Neural progenitor cell (in vitro differentiated cells): Measurements from ENCODE around the gene CCDC6.

ENCODE experiments used
- EZH2 ChIP-seq: fragments of 200-600 bp; sonication (generic); IDR thresholded peaks from 2 replicates; pipeline ENCODE4 v1.6.1; 2017; ENCODE audit warnings: antibody characterized with exemption, mild to moderate bottlenecking, moderate library complexity
- EZH2phosphoT487 ChIP-seq: fragments of 200-600 bp; sonication (generic); IDR thresholded peaks from 2 replicates; pipeline ENCODE4 v1.6.1; 2017; ENCODE audit warnings: antibody characterized with exemption
- TF ChIP-seq, protein P1 (sequence below): fragments of 200-600 bp; sonication (generic); IDR thresholded peaks from 2 replicates; pipeline ENCODE4 v1.5.1; 2017; ENCODE audit warnings: antibody characterized with exemption, mild to moderate bottlenecking

DNA sequence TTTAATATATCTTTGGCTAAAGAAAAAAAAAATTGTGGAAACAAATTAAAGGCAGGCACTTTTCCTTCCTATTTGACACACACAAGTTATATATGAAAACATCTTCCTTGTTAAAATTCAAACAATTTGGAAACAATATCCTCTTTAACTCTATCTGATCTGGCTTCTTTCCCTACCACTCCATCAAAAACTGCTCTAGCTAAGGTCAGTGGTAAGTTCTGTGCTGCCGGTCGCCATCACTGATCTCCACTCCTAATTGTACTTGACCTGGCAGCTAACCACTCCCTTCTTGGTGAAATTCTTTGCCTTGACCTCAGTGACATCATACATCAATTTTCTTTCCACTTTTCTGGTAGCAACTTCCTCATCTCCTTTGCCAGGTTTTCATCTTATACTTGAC is 105.2 kb downstream of the CCDC6 start:
- TF ChIP-seq EZH2phosphoT487 (no peak), EZH2 (no peak)
- TF ChIP-seq, protein P1, sequence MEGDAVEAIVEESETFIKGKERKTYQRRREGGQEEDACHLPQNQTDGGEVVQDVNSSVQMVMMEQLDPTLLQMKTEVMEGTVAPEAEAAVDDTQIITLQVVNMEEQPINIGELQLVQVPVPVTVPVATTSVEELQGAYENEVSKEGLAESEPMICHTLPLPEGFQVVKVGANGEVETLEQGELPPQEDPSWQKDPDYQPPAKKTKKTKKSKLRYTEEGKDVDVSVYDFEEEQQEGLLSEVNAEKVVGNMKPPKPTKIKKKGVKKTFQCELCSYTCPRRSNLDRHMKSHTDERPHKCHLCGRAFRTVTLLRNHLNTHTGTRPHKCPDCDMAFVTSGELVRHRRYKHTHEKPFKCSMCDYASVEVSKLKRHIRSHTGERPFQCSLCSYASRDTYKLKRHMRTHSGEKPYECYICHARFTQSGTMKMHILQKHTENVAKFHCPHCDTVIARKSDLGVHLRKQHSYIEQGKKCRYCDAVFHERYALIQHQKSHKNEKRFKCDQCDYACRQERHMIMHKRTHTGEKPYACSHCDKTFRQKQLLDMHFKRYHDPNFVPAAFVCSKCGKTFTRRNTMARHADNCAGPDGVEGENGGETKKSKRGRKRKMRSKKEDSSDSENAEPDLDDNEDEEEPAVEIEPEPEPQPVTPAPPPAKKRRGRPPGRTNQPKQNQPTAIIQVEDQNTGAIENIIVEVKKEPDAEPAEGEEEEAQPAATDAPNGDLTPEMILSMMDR, result no peak
